Gastroesophageal sphincter (tissue), 3 donors: ENCODE measurements around the gene NOX3.

Experiments used
- EP300 ChIP-seq: sonication (generic); formaldehyde crosslinking; IDR thresholded peaks from one replicate; pipeline ENCODE4 v1.6.1; 2017; ENCODE audit warnings: antibody characterized with exemption, mild to moderate bottlenecking
- POLR2A ChIP-seq, 2 donors: fragments of 450-650 bp; IDR thresholded peaks; one replicate each; pipeline ENCODE4 v1.6.1; 2017; ENCODE audit warnings: antibody characterized with exemption in 2 of 2, mild to moderate bottlenecking in 2 of 2, moderate library complexity in 1 of 2
- TF ChIP-seq, protein P1 (sequence below), 4 experiments: fragments of 200-600 bp in 2 of 4; fragments of 450-650 bp in 2 of 4; sonication (generic) in 1 of 4; IDR thresholded peaks; one replicate each; pipeline ENCODE4 v1.5.1; 2017 to 2019; ENCODE audit warnings: antibody characterized with exemption in 4 of 4, mild to moderate bottlenecking in 2 of 4, moderate library complexity in 2 of 4

DNA sequence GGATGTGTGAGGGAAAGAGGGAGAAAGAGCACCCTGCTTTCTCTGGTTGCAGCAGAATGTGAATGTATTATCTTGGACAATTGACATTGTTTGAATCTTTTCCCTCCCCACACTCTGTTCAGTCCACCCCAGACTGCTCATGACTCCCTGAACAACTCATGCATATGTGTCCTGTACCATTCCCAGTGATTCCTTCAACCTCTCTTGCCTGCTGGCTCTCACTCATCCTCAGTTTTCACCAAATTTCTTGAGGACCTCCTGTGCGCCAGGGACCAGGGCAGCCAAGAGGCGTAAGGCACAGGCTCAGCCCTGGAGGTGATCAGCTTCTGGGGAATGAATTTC lies 5.4 kb downstream of the NOX3 start:
- TF ChIP-seq, protein P1, sequence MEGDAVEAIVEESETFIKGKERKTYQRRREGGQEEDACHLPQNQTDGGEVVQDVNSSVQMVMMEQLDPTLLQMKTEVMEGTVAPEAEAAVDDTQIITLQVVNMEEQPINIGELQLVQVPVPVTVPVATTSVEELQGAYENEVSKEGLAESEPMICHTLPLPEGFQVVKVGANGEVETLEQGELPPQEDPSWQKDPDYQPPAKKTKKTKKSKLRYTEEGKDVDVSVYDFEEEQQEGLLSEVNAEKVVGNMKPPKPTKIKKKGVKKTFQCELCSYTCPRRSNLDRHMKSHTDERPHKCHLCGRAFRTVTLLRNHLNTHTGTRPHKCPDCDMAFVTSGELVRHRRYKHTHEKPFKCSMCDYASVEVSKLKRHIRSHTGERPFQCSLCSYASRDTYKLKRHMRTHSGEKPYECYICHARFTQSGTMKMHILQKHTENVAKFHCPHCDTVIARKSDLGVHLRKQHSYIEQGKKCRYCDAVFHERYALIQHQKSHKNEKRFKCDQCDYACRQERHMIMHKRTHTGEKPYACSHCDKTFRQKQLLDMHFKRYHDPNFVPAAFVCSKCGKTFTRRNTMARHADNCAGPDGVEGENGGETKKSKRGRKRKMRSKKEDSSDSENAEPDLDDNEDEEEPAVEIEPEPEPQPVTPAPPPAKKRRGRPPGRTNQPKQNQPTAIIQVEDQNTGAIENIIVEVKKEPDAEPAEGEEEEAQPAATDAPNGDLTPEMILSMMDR (IDR thresholded peaks at IDR 0.05), result no peak
- TF ChIP-seq POLR2A (IDR thresholded peaks at IDR 0.05), result no peak
- TF ChIP-seq EP300, result no peak
